GM03348 (cell line): Measurements from ENCODE around the gene CHTF18.

Experiments
- DNase-seq: peaks from one replicate; pipeline ENCODE4 v3.0.0; 2012; ENCODE audit warnings: low spot score

The CHTF18 gene

DNA sequence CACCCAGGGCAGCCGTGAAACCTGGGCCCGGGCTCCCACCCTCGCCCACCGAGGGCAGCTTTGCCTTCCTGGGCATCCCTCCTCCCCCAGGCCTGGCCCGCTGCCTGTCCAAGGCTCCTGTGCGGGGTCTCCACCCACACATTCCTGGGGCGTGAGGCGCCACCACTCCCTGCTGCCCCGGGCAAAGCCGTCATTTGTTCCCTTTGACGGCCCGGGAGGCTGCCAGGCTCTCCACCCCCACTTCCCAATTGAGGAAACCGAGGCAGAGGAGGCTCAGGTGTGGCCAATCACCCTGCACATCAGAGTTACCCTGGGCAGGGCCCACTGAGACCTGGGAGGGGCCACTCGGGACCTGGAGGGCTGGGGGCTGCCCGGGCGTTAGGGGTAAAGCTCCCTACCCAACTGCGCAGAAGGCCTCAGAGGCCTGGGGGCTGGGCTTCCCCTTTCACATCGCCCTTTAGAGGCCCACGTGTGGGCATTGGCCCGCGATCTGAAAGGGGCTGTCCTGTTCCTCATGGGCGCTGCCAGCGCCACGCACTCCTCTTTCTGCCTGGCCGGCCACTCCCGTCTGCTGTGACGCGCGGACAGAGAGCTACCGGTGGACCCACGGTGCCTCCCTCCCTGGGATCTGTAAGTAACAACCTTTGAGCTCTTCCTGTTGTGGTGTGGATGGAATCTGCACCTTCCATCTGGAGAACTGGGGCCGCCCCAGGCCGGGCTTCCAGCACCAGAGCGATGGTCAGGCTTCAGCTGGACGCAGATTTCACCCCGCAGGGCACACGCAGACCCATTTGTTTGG lies 27.7 kb upstream of the CHTF18 start, which contains the start of gene MSLN:
MSLN (plus strand) TSS at position 190 of the 799 bp plus-strand sequence. CDS start 1,947 bp downstream, outside the sequence.
- DNase-seq = no peak

DNA sequence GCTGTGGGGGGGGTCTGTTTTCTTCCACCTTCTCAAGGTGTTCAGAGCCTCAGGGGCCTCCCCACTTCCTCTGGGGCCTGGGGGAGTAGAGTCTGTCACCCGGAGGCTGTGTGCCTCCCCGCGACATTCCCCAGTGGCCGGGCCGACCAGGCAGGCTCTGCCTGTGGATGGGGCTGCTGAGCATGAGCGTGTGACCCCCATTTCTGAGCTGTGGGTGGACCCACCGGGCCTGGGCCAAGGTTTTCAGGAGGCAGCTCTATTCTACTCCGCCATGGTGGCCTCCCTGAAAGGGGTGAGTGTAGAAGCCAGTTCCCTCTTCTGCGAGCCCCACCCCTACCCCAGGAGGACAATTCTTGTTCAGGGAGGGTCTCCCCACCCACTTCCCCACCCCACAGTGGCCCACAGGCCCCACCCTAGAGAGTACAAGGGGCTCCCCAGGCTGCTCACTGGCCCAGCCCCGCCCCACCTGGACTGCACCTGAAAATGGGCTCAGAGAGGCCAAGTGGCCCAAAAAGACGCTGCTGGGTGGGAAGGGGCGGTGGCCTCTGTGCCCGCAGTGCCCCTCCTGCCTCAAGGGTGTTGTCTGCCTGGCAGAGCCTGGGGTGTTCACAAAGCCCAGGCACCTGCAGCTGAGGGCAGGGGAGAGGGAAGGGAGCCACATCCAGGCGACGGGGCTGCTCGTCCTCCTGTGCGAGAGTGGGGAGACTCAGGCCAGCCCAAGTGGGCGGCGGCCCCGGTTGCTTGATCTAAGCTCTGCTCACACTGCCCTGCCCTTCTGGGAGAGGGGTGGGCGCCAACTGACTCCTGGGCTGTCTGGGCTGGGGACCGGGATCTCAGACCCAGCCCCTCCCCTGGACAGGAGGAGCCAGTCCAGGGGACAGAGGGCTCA lies 26.6 kb upstream of the CHTF18 start:
- DNase-seq = no peak

DNA sequence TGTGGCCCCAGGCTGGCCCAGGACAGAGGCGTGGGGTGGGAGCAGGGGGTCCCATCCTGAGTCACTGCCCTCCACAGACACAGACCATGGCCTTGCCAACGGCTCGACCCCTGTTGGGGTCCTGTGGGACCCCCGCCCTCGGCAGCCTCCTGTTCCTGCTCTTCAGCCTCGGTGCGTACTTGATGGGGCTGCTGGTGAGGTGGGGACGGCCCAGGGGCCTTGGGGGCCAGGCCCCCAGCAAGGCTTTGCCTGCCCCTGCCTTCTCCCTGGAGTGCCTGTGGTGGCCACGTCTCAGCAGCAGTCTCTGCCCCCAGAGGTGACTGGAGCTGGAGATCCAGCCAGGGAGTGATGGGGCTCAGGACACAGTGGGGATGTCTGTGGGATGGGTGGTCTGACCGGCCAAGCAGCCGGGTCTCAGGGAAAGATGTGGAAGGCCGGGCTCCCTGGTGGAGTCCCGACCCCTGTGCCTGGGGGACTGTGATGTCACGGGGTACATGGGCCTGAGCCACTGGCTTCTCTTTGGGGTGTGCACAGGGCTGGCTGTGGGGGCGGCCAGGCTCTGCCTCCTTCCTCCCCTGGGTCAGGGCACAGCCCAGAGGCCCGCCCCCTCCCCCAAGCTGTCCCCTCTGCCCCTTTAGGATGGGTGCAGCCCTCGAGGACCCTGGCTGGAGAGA lies 25.7 kb upstream of the CHTF18 start:
- DNase-seq = no peak

DNA sequence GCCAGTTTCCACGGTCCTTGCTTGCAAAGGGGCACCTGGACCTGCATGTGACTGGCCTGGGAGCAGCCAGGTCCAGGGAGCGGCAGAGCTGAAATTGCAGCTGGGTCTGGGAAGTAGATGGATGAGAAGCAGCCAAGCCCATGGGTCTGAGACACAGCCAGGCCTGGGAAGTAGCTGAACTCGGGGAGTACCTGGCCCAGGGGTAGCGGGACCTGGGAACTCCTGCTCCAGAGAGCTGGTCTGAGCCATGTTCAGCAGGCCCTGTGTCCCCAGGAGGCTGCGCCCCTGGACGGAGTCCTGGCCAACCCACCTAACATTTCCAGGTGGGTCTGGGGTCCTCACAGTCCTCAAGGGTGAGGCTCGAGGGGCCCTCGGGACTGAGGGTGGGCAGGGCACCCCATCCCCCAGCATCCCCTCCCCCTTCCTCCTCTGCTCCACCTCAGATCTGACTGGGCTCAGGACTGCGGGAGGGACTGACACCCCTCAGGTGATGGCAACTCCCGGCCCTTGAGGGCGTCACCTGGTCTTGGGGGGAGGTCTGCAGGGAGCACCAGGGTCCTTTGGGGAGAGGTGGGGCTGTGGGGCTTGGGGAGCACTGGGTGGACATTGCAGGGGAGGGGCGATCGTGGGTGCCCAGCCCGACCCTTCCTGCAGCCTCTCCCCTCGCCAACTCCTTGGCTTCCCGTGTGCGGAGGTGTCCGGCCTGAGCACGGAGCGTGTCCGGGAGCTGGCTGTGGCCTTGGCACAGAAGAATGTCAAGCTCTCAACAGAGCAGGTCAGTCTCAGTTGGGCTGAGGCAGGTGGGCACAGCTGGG lies 24.8 kb upstream of the CHTF18 start:
- no peak for DNase-seq

DNA sequence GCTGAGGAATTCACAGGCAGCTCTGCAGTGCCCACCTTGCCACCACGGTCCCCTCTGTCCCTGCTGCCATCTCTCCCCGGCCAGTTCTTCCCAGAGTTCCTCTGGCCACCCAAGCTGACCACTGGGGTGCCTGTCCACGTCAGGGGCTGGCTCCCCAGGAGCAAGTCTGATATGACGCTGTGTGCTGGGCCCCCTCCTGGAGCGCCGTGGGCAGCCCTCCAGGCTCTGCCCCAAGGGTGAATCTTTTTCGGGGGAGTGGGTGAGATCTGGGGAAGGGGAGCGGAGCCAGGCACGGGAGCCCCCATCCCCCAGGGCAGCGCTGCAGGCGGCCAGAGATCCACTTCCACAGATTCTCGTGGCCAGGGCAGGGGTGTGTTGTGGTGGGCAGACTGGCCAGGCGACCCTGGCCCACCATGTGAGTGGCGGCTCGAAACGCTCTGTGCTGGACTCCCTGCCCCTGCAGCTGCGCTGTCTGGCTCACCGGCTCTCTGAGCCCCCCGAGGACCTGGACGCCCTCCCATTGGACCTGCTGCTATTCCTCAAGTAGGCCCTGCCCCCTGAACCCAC lies 24.2 kb upstream of the CHTF18 start:
- no peak for DNase-seq

DNA sequence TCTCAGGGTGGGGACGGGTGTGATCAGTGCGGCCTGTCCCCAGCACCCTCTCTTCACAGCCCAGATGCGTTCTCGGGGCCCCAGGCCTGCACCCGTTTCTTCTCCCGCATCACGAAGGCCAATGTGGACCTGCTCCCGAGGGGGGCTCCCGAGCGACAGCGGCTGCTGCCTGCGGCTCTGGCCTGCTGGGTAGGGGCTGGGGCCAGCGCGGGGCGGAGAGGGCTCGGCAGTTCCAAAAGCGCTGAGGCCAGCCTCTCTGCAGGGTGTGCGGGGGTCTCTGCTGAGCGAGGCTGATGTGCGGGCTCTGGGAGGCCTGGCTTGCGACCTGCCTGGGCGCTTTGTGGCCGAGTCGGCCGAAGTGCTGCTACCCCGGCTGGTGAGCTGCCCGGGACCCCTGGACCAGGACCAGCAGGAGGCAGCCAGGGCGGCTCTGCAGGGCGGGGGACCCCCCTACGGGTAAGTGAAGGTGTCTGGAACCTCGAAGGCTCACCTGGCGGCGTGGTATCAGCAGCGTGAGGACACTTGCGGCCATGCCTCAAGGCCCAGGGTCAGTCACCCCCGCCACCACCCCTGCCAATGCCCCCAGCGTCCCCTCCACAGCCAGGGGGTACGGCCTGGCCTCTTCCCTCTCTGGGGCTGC lies 23.5 kb upstream of the CHTF18 start:
- DNase-seq = no peak

DNA sequence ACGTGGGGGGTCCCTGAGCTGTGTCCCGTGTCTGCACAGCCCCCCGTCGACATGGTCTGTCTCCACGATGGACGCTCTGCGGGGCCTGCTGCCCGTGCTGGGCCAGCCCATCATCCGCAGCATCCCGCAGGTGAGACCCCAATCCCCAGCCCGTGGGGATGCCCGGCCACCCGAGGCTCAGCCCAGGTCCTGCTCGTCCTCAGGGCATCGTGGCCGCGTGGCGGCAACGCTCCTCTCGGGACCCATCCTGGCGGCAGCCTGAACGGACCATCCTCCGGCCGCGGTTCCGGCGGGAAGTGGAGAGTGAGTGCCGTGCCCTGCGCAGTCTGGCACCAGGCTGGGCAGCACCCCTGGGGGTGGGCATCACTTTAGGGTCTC lies 22.9 kb upstream of the CHTF18 start:
- DNase-seq = no peak

DNA sequence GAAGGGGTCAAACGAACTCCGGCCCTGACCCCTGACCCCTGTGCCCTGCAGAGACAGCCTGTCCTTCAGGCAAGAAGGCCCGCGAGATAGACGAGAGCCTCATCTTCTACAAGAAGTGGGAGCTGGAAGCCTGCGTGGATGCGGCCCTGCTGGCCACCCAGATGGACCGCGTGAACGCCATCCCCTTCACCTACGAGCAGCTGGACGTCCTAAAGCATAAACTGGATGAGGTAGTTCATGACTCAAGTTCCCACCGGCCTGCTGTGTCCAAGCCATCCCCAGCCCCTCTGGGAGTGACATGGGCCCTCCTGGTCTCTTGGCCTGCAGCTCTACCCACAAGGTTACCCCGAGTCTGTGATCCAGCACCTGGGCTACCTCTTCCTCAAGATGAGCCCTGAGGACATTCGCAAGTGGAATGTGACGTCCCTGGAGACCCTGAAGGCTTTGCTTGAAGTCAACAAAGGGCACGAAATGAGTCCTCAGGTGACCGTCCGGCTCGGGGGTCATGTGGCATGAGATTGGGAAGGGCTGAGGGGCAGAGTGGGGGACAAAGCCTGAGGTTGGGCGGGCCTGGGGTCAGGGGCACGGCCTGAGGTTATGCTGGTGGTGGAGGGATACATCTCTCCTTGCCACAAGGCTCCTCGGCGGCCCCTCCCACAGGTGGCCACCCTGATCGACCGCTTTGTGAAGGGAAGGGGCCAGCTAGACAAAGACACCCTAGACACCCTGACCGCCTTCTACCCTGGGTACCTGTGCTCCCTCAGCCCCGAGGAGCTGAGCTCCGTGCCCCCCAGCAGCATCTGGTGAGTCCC lies 22.2 kb upstream of the CHTF18 start:
- DNase-seq = no peak

DNA sequence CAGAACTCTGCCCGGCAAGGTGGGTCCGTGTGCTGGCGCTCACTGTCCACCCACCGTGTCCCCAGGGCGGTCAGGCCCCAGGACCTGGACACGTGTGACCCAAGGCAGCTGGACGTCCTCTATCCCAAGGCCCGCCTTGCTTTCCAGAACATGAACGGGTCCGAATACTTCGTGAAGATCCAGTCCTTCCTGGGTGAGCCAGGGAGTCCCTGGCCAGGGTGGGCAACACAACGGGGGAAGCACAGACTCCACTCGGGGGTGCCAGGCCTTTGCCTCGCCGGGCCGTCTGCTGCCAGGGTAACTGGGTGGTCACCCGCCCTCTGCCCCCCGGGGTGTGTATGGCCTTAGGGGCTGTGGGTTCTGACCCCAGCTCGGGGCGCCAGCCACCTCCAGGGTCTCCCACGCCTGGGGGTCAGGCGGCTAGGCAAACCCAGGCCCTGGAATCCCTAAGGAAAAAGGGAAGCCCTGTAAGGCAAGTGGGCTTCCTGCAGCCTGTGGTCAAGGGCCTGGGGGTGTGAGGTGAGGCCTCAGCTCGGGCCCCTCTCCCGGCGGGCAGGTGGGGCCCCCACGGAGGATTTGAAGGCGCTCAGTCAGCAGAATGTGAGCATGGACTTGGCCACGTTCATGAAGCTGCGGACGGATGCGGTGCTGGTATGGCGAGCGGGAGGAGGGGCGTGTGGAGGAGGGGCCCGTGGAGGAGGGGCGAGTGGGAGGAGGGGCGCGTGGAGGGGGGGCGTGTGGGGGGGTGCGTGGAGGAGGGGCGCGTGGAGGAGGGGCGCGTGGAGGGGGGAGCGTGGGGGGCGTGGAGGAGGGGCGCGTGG lies 21.4 kb upstream of the CHTF18 start:
- no peak for DNase-seq

DNA sequence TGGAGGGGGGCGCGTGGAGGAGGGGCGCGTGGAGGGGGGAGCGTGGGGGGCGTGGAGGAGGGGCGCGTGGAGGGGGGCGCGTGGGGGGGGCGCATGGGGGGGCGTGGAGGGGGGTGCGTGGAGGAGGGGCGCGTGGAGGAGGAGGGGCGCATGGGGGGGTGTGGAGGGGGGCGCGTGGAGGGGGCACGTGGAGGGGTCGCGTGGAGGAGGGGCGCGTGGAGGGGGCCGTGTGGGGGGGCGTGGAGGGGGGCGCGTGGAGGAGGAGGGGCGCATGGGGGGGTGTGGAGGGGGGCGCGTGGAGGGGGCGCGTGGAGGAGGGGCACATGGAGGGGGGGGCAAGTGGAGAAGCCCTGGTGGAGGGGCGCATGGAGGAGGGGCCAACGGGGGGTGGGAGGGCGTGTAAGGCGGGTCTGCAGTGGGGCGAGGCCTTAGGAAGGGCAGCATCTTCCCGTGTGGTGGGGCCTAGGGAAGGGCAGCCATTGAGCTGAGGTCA lies 20.6 kb upstream of the CHTF18 start:
- no peak for DNase-seq

DNA sequence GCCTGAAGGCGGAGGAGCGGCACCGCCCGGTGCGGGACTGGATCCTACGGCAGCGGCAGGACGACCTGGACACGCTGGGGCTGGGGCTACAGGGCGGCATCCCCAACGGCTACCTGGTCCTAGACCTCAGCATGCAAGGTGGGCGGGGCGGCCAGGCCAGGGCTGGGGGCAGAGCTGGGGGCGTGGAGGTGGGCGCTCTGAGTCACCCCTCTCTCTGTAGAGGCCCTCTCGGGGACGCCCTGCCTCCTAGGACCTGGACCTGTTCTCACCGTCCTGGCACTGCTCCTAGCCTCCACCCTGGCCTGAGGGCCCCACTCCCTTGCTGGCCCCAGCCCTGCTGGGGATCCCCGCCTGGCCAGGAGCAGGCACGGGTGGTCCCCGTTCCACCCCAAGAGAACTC lies 20.0 kb upstream of the CHTF18 start:
- no peak for DNase-seq

DNA sequence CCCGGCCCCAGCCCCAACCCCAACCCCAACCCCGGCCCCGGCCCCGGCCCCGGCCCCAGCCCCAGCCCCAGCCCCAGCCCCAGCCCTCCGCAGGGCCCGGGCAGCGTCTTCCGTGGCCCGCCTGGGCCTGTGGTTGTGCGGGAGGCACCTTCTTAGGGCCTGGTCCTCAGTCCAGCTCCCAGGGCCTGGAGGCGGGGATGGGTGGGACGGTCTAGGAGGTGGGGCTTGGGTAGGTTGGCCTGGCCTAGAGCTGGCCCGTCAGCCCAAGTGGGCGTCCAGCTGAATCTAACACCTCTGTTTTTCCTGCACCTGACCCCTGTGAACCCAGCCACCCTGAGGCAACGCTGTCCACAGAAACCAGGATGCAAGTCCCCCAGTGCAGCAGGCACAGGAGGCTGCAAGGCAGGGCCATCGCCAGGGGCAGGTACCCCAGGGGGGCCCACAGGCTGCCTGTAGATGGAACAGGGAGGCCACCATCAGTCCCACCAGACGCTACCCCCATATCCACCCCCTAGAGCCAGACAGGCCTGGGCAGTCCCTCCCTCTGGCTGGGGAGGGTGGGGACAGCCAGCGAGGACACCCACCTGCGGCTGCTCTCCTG lies 19.1 kb upstream of the CHTF18 start:
- DNase-seq = no peak

DNA sequence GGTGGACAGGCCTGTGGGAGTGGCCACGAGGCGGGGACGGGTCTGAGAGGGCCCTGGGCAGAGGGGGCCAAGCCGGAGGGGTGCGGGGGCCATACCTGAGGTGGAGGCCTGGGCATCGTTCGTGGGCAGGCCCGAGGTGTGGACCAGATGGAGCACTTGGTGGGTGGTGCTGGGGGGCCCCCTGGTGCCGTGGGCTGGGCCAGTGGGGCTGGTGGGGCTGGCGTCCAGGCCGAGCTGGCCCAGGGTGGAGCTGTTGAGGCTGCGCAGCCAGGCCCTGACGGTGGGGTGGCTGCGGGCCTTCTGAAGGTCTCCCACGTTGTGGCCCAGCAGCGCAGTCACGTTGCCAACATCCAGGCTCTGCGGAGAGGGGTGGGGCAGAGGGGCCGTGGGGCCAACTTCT lies 18.5 kb upstream of the CHTF18 start:
- DNase-seq = no peak

DNA sequence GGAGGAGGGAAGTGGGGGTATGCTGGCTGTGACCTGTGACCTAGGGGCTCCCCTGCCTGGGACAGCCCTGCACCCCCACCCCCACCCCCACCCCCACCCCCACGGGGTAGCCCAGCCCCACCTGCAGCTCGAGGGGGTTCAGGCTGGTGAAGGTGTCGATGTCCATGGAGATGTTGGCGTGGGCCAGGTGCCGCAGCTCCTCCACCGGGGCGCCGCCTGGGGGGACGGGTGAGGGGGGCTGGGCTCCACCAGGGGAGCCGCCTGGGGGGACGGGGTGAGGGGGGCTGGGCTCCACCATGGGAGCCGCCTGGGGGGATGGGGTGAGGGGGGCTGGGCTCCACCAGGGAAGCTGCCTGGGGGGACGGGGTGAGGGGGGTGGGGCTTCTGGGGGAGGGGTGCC lies 18.0 kb upstream of the CHTF18 start:
- DNase-seq = no peak

DNA sequence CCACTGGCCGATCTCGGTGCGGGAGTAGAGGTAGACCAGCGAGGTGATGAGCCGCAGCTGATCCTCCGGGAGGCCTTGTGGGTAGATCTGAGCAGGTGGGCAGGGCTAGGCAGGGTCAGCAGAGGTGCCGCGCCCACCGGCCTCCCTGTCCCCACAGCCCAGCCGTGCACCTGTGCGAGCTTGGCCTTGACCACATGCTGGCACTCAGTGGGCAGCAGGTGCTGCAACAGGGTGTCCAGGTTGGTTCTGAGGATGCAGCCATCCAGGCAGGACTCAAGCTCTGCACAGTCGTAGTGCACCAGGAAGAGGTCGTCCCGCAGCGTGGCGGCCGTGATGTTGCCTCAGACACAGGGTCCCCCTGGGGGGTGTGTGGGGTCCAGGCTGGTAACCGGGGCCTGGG lies 15.5 kb upstream of the CHTF18 start:
- no peak for DNase-seq

DNA sequence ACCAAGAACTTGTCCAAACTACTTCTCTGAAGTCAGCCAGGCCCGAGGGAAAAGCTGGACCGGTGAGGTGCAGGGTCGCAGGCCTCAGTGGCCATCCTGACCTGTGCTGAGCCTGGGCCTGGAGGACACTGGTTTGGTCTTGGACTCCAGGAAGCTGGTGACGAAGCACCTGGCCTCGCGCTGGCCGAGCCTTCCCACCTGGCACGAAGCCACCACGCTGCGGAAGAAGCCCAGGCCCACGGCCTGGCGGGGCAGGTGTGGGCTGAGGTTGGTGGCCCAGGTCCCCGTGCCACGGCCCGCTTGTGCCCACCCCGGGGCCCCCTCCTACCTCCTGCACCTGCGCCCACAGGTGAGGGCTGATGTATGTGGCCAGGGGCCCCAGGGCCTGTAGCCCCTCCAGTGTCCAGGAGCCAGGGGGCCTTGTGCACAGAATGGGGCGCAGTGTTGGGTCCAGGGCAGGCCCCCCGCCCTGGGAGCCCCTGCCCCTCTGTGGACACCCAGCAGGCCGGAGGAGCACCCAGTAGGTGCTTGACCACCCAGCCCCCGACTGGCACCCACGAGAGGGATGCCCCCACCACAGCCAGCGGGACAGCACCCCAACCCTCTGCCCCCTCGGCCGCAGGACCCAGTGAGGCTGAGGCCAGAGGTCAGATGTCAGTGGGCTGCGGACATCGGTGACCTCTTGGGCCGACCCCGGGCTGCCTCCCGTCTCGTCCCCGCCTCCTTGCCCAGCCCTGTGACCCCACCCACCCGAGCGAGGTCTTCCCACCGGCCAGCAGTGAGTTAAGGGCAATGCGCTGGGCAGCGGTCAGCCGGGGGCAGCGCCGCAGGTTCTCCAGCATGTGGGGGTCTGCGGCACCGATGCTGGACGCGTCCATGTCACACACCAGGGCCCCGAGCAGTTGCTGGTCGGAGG lies 14.1 kb upstream of the CHTF18 start:
- no peak for DNase-seq

DNA sequence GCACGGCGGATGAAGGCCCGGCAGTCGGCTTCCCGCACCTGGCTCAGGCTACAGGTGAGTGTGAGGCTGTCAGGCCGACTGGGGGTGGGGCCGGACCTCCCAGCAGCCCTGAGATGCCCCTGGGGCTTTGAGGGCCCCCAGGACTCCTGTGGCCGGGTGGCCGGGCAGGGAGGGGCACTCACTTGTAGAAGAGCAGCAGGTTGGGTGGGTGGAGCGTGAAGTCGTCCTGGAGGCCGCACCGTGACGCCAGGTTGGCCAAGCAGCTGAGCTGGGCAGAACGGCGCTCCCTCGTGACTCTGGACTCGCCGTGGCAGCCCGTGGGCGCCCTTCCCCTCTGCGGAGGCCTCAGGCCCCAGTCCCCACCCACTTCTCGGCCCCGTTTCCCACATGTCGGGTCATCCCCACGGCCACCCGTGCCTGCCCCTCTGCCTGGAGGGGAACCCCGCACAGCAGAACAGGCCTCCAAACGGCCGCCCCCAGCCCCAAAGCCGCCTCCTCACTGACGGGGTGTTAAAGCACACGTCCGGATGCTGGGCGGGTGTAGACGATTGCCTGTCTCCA lies 13.1 kb upstream of the CHTF18 start:
- DNase-seq = no peak
